Spleen (tissue), 11 donors: ENCODE measurements around the gene SH3RF3. TPM values are rescaled to one million over a fixed set of nuclear protein-coding genes. Genes with fewer than 3 reads are reported as not detected.
"Not testable (repeated sequence)": the region's sequence is repeated elsewhere in the genome, so short reads cannot be mapped to it uniquely, and the experiment has no call there.

Experiments
- DNase-seq: peaks from one replicate; pipeline ENCODE4 v3.0.0-alpha.2; 2020
- H3K27ac ChIP-seq, 8 donors: fragments of 200-600 bp; sonication (generic) in 7 of 8; 1 replicate in 4 of 8; 2 replicates in 4 of 8; pipeline versions ENCODE4 v1.5.0 to v1.8.0; 2016 to 2021; ENCODE audit warnings: inconsistent platforms in 4 of 8, mild to moderate bottlenecking in 4 of 8, moderate library complexity in 1 of 8
- H3K27me3 ChIP-seq, 7 donors: fragments of 200-600 bp; sonication (generic) in 6 of 7; replicated peaks in 1 of 7; 1 replicate in 4 of 7; 2 replicates in 3 of 7; pipeline versions ENCODE4 v1.5.0 to v1.8.0; 2016 to 2021; ENCODE audit warnings: inconsistent platforms in 3 of 7, mild to moderate bottlenecking in 1 of 7
- H3K36me3 ChIP-seq, 6 donors: fragments of 200-600 bp; sonication (generic) in 5 of 6; 1 replicate in 4 of 6; 2 replicates in 2 of 6; pipeline versions ENCODE4 v1.5.0 to v1.8.0; 2016 to 2021; ENCODE audit warnings: inconsistent platforms in 2 of 6
- H3K4me1 ChIP-seq, 6 donors: fragments of 200-600 bp; sonication (generic) in 5 of 6; 1 replicate in 3 of 6; 2 replicates in 3 of 6; pipeline versions ENCODE4 v1.5.0 to v1.8.0; 2016 to 2021; ENCODE audit warnings: inconsistent platforms in 3 of 6
- H3K4me3 ChIP-seq, 8 donors: fragments of 200-600 bp; sonication (generic) in 7 of 8; 1 replicate in 4 of 8; 2 replicates in 4 of 8; pipeline versions ENCODE4 v1.5.0 to v1.8.0; 2016 to 2021; ENCODE audit warnings: inconsistent platforms in 4 of 8, mild to moderate bottlenecking in 4 of 8, moderate library complexity in 2 of 8
- H3K9me3 ChIP-seq, 8 donors: fragments of 200-600 bp; sonication (generic) in 7 of 8; 1 replicate in 4 of 8; 2 replicates in 4 of 8; pipeline versions ENCODE4 v1.5.0 to v1.8.0; 2016 to 2021; ENCODE audit warnings: inconsistent platforms in 4 of 8
- POLR2A ChIP-seq, 3 donors: fragments of 450-650 bp; IDR thresholded peaks; one replicate each; pipeline ENCODE4 v1.5.1; 2017; ENCODE audit warnings: antibody characterized with exemption in 3 of 3, mild to moderate bottlenecking in 1 of 3
- POLR2AphosphoS5 ChIP-seq, 3 donors: sonication (generic); formaldehyde crosslinking; IDR thresholded peaks; one replicate each; pipeline ENCODE4 v1.5.1; 2017; ENCODE audit warnings: antibody characterized with exemption in 3 of 3
- WGBS, 5 donors: extraction: QIAGEN DNeasy Blood & Tissue Kit in 3 of 5; methylation state at CpG; one replicate each; pipeline versions ENCODE4 v1.1.5 to v1.1.7; 2013 to 2018; 5-methylcytosine and 5-hydroxymethylcytosine counted together
- intact Hi-C: fragments of 100-400 bp; cut with DNase I; formaldehyde crosslinking; loops from one replicate; pipeline ENCODE4 v1.15.0; 2023; ENCODE audit warnings: low total_unique reads
- polyA plus RNA-seq, 3 donors: library from polyadenylated mRNA; stranded (reverse); fragments of 200-250 nt; gene quantifications; one replicate each; pipeline ENCODE4 v1.2.1, GENCODE V29; 2013
- total RNA-seq, 7 donors: library from RNA; depleted of rRNA in 3 of 7; stranded (reverse); fragments of >200 nt in 3 of 7; fragmentation: NEBNext Ultra II Directional in 4 of 7; extraction: Animal tissue kit (Norgen Biotek cat#: 25700) in 4 of 7; gene quantifications; one replicate each; pipeline versions ENCODE4 v1.1.0 to v1.2.1, GENCODE V29; 2016 to 2021
- TF ChIP-seq, protein P1 (sequence below), 11 experiments: fragments of 200-600 bp in 7 of 11; fragments of 450-650 bp in 4 of 11; sonication (generic) in 4 of 11; IDR thresholded peaks in 8 of 11; conservative IDR thresholded peaks in 3 of 11; 1 replicate in 7 of 11; 2 replicates in 4 of 11; pipeline versions ENCODE4 v1.4.0 to v1.8.0; 2016 to 2021; ENCODE audit warnings: antibody characterized with exemption in 11 of 11, inconsistent platforms in 4 of 11, mild to moderate bottlenecking in 1 of 11
- donor health status: healthy with polysubstance abuse.
- donor health status: DM: no; HTN: no; CAD: no; lungs with moderate emphysema.
- donor health status: DM: no; HTN: no; CAD: no.
- donor health status: Bipolar disorder and iron deficiency.
- donor health status: healthy.
- donor health status: DM: no; HTN: no; CAD: no.
- donor health status: DM: yes; HTN: yes; CAD: no.

Gene SH3RF3
- total and polyA plus RNA-seq, 10 donors, result 1.3 to 7.6 (median 4.7) TPM

DNA sequence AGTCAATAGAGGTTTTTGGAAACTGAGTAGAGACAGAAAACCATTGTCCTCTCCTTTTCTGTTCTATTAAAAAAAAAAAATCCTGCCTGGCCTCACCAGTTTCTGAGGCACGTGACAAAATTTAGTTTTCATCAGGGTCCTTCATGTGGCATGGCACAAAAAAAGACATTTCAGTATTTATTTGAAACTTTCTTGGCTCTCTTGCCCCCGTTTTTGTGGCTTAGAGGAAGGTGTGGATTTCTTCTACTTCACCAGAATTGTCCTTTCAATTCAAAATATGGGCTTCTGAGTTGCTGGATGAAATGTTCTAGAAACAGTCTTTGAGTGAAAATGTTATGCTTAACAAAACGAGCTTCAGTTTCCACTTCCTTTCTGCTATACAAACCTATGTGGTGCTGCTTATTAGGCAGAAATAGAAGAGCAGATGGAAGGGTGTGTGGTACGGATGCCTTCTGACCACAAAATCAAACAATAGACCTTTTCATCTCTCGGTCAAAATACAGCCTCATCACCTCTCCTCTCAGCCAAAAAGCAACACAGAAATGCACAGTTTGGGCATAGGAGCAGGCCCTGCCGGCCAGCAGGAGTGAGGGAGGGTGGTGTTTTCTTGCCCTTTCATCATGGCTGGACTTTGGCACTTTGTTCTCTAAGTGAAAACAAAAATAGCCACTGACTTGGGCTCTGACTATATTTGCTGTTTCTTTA lies 89.2 kb downstream of the SH3RF3 start:
- H3K36me3 ChIP-seq, result no peaks in the 10 kb centered on the region
- H3K4me3 ChIP-seq, result no peak overlapping the region
- no peaks in the 10 kb centered on the region for H3K9me3 ChIP-seq
- TF ChIP-seq, protein P1, sequence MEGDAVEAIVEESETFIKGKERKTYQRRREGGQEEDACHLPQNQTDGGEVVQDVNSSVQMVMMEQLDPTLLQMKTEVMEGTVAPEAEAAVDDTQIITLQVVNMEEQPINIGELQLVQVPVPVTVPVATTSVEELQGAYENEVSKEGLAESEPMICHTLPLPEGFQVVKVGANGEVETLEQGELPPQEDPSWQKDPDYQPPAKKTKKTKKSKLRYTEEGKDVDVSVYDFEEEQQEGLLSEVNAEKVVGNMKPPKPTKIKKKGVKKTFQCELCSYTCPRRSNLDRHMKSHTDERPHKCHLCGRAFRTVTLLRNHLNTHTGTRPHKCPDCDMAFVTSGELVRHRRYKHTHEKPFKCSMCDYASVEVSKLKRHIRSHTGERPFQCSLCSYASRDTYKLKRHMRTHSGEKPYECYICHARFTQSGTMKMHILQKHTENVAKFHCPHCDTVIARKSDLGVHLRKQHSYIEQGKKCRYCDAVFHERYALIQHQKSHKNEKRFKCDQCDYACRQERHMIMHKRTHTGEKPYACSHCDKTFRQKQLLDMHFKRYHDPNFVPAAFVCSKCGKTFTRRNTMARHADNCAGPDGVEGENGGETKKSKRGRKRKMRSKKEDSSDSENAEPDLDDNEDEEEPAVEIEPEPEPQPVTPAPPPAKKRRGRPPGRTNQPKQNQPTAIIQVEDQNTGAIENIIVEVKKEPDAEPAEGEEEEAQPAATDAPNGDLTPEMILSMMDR (IDR thresholded peaks at IDR 0.05 in 8 of 11, conservative IDR thresholded peaks at IDR 0.05 in 3 of 11), result no peak
- no peak for TF ChIP-seq POLR2AphosphoS5 (IDR thresholded peaks at IDR 0.05)
- no peak for TF ChIP-seq POLR2A (IDR thresholded peaks at IDR 0.05)
- peaks cover 0 to 55% (median 0%) of the 10 kb centered on the region in 7 donors for H3K27me3 ChIP-seq
- no peak for DNase-seq
- WGBS, 5 donors, result 33 to 41% (median 37%) methylated on average over 6 of the region's 6 CpGs
- peaks cover 19 to 60% (median 43%) of the 10 kb centered on the region in 6 donors for H3K4me1 ChIP-seq
- intact Hi-C loops, result no loop called here
- peak overlapping the region in 2 of 8 donors; percentile 4 to 44 for H3K27ac ChIP-seq

DNA sequence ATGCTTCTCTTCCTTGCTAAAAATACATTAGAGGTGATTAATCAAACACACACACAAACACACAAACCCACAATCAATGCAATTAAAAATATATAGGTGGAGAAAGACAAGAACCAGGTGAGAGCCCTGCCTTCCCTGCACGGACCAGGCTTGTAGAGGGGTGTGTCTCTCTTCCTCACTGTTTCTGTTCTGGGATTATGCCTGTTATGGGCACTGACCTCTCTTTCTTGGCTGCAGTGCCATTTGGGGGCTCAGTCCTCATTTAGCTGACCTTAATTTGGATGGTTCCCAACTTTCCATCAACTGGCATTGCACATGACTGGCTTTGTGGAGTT lies 89.8 kb downstream of the SH3RF3 start:
- intact Hi-C loops, result no loop called here
- Histone ChIP-seq H3K27me3 (peaks cover 0 to 50% (median 0%) of the 10 kb centered on the region in 7 donors), H3K27ac (peak overlapping the region in 1 of 8 donors; percentile 44), H3K4me1 (peaks cover 17 to 55% (median 39%) of the 10 kb centered on the region in 6 donors), H3K4me3 (no peak overlapping the region), H3K36me3 (no peaks in the 10 kb centered on the region), H3K9me3 (no peaks in the 10 kb centered on the region)
- 56 to 86% (median 74%) methylated on average over 1 of the region's 1 CpG for WGBS, 5 donors
- no peak for DNase-seq
- TF ChIP-seq, protein P1 (IDR thresholded peaks at IDR 0.05 in 8 of 11, conservative IDR thresholded peaks at IDR 0.05 in 3 of 11), result no peak
- no peak for TF ChIP-seq POLR2A (IDR thresholded peaks at IDR 0.05)
- TF ChIP-seq POLR2AphosphoS5 (IDR thresholded peaks at IDR 0.05), result no peak

DNA sequence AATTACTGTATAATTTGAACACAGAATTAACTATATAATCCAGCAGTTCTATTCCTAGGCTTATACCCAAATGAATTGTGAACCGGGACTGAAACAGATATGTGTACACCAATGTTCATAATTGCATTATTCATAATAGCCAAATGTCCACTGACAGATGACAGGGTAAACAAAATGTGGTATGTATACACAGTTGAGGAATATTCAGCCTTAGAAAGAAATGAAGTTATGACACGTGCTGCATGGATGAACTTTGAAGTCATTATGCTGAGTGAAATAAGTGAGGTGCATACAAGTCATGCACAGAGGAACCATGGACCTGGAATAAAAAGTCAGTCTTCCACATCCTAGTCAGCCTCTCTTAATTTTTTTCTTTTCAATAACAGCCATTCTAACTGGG lies 91.9 kb downstream of the SH3RF3 start:
- no peaks in the 10 kb centered on the region for H3K36me3 ChIP-seq
- no peaks in the 10 kb centered on the region for H3K9me3 ChIP-seq
- peaks cover 0 to 29% (median 0%) of the 10 kb centered on the region in 7 donors for H3K27me3 ChIP-seq
- no peak for DNase-seq
- intact Hi-C loops, result no loop called here
- no peak for TF ChIP-seq POLR2AphosphoS5 (IDR thresholded peaks at IDR 0.05)
- TF ChIP-seq, protein P1 (IDR thresholded peaks at IDR 0.05 in 8 of 11, conservative IDR thresholded peaks at IDR 0.05 in 3 of 11), result no peak
- no peak for TF ChIP-seq POLR2A (IDR thresholded peaks at IDR 0.05)
- H3K4me3 ChIP-seq, result no peak overlapping the region
- 92 to 98% (median 93%) methylated on average over 2 of the region's 2 CpGs for WGBS, 5 donors
- H3K27ac ChIP-seq, result no peak overlapping the region
- peaks cover 4 to 46% (median 24%) of the 10 kb centered on the region in 6 donors for H3K4me1 ChIP-seq

DNA sequence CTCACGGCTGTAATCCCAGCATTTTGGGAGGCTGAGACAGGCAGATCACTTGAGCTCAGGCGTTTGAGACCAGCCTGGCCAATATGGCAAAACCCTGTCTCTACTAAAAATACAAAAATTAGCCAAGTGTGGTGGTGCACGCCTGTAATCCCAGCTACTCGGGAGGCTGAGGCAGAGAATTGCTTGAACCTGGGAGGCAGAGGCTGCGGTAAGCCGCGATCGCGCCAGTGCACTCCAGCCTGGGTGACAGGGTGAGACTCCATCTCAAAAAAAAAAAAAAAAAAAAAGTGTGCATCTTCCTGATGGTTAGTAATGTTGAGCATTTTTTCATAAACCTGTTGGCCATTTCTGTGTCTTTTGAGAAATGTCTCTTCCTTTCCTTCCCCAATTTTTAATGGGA lies 92.3 kb downstream of the SH3RF3 start:
- intact Hi-C loops, H3K4me3 ChIP-seq, DNase-seq, H3K9me3 ChIP-seq, H3K36me3 ChIP-seq, H3K27ac ChIP-seq: not testable (repeated sequence)
- H3K4me1 ChIP-seq, result peaks cover 4 to 46% (median 26%) of the 10 kb centered on the region in 6 donors
- WGBS, 5 donors, result 89 to 97% (median 95%) methylated on average over 9 of the region's 9 CpGs
- peaks cover 0 to 25% (median 0%) of the 10 kb centered on the region in 7 donors for H3K27me3 ChIP-seq
